Effector CD8-positive, alpha-beta T cell (primary cell): ENCODE measurements around the gene PLSCR1.
"Not testable (repeated sequence)": the region's sequence is repeated elsewhere in the genome, so short reads cannot be mapped to it uniquely, and the experiment has no call there.

Experiments
- DNase-seq: peaks from one replicate; lab custom pipeline; 2025; lab: John Stamatoyannopoulos, UW

PLSCR1 gene

GRCh38 chr3:146513386-146514051 is 30.9 kb downstream of the PLSCR1 start:
- DNase-seq: no peak

- DNase-seq: no peak
Observed at GRCh38 chr3:146511402-146512134, 32.8 kb downstream of the PLSCR1 start.

GRCh38 chr3:146507331-146508120 is 36.9 kb downstream of the PLSCR1 start:
- DNase-seq: no peak

- no peak for DNase-seq
Observed at GRCh38 chr3:146505516-146505915, 38.9 kb downstream of the PLSCR1 start.

GRCh38 chr3:146504498-146505197 is 39.8 kb downstream of the PLSCR1 start:
- no peak for DNase-seq

GRCh38 chr3:146503461-146504202 is 40.8 kb downstream of the PLSCR1 start:
- no peak for DNase-seq

GRCh38 chr3:146502887-146503460 is 41.4 kb downstream of the PLSCR1 start:
- no peak for DNase-seq

- DNase-seq: no peak
Observed at GRCh38 chr3:146501752-146502151, 42.7 kb downstream of the PLSCR1 start.

GRCh38 chr3:146499701-146500100 is 44.7 kb downstream of the PLSCR1 start:
- DNase-seq: no peak

- DNase-seq: no peak
Observed at GRCh38 chr3:146498002-146498736, 46.2 kb downstream of the PLSCR1 start.

- not testable (repeated sequence) for DNase-seq
Observed at GRCh38 chr3:146497145-146497843, 47.1 kb downstream of the PLSCR1 start.

- no peak for DNase-seq
Observed at GRCh38 chr3:146496726-146497125, 47.7 kb downstream of the PLSCR1 start.

- DNase-seq: no peak
Observed at GRCh38 chr3:146496251-146496650, 48.2 kb downstream of the PLSCR1 start.

- no peak for DNase-seq
Observed at GRCh38 chr3:146493761-146494160, 50.6 kb downstream of the PLSCR1 start.

- DNase-seq: no peak
Observed at GRCh38 chr3:146493221-146493620, 51.2 kb downstream of the PLSCR1 start.

GRCh38 chr3:146491303-146491702 is 53.1 kb downstream of the PLSCR1 start:
- DNase-seq: no peak

- DNase-seq: no peak
Observed at GRCh38 chr3:146485297-146485696, 59.1 kb downstream of the PLSCR1 start.

GRCh38 chr3:146476094-146476740 is 68.2 kb downstream of the PLSCR1 start:
- no peak for DNase-seq

- not testable (repeated sequence) for DNase-seq
Observed at GRCh38 chr3:146474976-146475375, 69.4 kb downstream of the PLSCR1 start.
